AG09309 (cell line): ENCODE results near the gene CNN1.

Experiments used
- DNase-seq: peaks from one replicate; pipeline ENCODE4 v3.0.0-alpha.2; 2010; ENCODE audit warnings: low read depth
- H3K4me3 ChIP-seq: 2 replicates; pipeline ENCODE4 v1.5.1; 2011; ENCODE audit warnings: mild to moderate bottlenecking, low read depth, low read length, moderate library complexity; ENCODE audit not compliant: control insufficient read depth
- CTCF ChIP-seq: IDR thresholded peaks from 2 replicates; pipeline ENCODE4 v1.5.1; 2011; ENCODE audit warnings: mild to moderate bottlenecking, low read depth, low read length, inconsistent platforms; ENCODE audit not compliant: insufficient read depth, control insufficient read depth; ENCODE audit errors: missing control alignments

CNN1 gene

GRCh38 chr19:11499220-11499726 lies 39.4 kb upstream of the CNN1 start:
- H3K4me3 ChIP-seq, result no peak overlapping the region
- DNase-seq, result no peak
- TF ChIP-seq CTCF, result no peak

GRCh38 chr19:11499890-11500420 lies 38.7 kb upstream of the CNN1 start:
- no peak for TF ChIP-seq CTCF
- DNase-seq, result no peak
- H3K4me3 ChIP-seq, result no peak overlapping the region

GRCh38 chr19:11504502-11505031 lies 34.1 kb upstream of the CNN1 start:
- no peak for TF ChIP-seq CTCF
- no peak for DNase-seq
- peak overlapping the region; percentile 50 for H3K4me3 ChIP-seq

- no peak for TF ChIP-seq CTCF
- DNase-seq, result peak; percentile 70
- peak overlapping the region; percentile 50 for H3K4me3 ChIP-seq
Observed at GRCh38 chr19:11505032-11505503, 33.6 kb upstream of the CNN1 start.

GRCh38 chr19:11505504-11506100 lies 33.0 kb upstream of the CNN1 start, which contains the start of gene ZNF653:
ZNF653 (minus strand) TSS chr19:11505839; CDS start chr19:11505786, 53 bp downstream.
- DNase-seq, result peak; percentile 64
- no peak for TF ChIP-seq CTCF
- H3K4me3 ChIP-seq, result peak within 1 kb of the TSS; percentile 50

GRCh38 chr19:11506101-11506555 lies 32.5 kb upstream of the CNN1 start:
- TF ChIP-seq CTCF, result no peak
- H3K4me3 ChIP-seq, result peak overlapping the region; percentile 50
- DNase-seq, result no peak
